ENCODE results near the gene ZBTB20.

- TF ChIP-seq, protein P1, sequence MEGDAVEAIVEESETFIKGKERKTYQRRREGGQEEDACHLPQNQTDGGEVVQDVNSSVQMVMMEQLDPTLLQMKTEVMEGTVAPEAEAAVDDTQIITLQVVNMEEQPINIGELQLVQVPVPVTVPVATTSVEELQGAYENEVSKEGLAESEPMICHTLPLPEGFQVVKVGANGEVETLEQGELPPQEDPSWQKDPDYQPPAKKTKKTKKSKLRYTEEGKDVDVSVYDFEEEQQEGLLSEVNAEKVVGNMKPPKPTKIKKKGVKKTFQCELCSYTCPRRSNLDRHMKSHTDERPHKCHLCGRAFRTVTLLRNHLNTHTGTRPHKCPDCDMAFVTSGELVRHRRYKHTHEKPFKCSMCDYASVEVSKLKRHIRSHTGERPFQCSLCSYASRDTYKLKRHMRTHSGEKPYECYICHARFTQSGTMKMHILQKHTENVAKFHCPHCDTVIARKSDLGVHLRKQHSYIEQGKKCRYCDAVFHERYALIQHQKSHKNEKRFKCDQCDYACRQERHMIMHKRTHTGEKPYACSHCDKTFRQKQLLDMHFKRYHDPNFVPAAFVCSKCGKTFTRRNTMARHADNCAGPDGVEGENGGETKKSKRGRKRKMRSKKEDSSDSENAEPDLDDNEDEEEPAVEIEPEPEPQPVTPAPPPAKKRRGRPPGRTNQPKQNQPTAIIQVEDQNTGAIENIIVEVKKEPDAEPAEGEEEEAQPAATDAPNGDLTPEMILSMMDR (conservative IDR thresholded peaks at IDR 0.05 in 1 of 2, IDR thresholded peaks at IDR 0.05 in 1 of 2; ENCODE audit: low read depth in 1 of 2, low read length in 2 of 2): no peak
- TF ChIP-seq EZH2 (IDR thresholded peaks at IDR 0.05; ENCODE audit: low read length, missing control alignments): no peak
Observed at GRCh38 chr3:114659109-114660061, 487.7 kb downstream of the ZBTB20 start.
